SK-N-MC (cell line): Measurements from ENCODE around the gene BEAN1.

Source experiments
- EZH2 ChIP-seq: fragments of 200-600 bp; sonication (generic); IDR thresholded peaks from one replicate; pipeline ENCODE4 v1.6.1; 2017; ENCODE audit warnings: antibody characterized with exemption
- POLR2AphosphoS5 ChIP-seq: IDR thresholded peaks from 2 replicates; pipeline ENCODE4 v1.6.1; 2012; ENCODE audit warnings: mild to moderate bottlenecking, low read depth, low read length, borderline replicate concordance

- no peak for TF ChIP-seq POLR2AphosphoS5
- no peak for TF ChIP-seq EZH2
These were observed 76.5 kb downstream of the BEAN1 start for GRCh38 chr16:66503612-66504011.
